ENCODE data around the gene PCLO.

PCLO gene

DNA sequence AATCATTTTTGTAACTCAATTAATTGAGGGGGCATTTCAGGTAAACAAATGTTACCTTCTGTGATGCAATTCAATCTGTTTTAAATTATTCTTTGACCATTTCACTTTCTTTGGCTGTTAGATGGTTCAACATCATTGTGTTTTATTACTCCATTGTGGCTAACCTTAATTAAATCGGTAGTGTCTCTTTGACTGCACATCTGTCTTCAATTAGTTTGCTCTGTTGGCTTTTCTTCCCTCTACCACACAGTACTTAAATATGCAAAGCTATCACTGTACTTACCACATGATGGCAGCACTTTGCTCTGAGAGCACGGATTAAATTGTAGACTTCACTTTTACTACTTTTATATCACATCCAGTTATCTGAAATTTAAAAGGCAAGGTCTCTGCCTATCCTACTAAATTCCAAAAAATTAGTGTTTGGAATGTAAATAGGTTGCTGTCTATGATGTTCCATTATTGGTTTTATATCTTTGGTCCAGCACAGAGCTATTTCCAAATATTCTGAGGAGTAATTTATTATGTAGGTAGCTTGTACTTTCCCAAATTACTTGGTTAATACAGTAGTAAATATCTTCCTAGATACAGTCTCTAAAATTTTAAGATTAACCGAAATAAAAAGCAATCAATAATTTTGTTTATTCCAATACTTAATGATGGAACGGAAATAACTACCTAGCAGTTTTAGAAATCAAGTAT is 352.0 kb downstream of the PCLO start:
- peak; percentile 66 for DNase-seq

DNA sequence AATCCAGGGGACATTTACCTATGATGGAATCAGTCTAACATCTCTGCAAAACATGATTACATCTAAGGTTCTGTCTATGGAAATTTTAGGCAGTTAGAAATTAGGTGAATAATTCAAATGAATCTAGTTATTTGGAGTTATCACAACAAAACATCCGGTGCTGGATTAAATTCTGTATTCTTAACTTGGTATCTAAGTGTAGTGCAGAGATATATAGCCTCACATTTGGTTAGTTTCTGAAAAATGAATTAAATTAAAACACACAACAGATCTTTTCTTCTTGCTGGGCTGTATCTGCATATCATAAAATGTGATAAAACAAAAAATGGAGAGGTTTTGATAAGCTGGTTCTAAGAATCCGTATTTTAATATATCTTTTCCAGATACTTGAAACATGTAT is 354.1 kb downstream of the PCLO start:
- DNase-seq, result no peak

DNA sequence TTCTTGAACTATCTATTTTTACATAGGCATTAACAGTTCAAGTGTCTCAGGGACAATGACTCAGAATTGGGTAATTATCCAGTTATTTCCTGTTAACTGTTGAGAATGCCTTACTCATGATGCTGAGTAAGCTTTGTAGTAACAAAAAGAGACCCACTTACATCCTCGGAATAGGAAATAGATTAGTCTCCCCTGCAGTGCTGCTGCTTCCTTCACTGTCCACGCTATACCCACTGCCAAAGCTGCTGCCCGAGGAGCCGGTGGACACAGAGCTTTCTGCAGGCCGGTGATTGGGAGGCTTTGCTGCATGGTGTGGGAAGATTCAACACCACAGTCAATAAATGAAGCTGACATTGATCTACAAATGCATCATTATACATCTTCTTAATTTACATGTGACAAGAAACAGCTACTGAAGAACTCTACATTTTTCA is 357.1 kb downstream of the PCLO start:
- DNase-seq, result peak; percentile 17

DNA sequence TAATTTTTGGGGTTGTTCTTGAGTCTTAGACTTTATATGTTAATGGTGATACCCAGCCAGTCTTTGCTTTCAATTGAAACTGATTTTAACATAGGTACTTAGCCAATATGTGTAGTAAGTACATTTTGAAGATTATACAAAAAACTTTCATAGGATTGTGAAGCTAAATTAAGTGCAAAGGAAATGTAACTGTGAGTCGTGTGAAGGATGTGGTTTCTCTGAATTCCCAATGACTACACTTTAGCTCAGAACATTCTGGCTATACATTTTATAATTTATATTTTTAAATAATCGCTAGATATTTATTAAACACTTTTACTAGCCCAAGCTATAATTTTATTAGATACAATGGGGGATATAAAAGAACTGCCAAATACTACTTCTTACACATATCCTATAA is 359.3 kb downstream of the PCLO start:
- DNase-seq, result no peak

DNA sequence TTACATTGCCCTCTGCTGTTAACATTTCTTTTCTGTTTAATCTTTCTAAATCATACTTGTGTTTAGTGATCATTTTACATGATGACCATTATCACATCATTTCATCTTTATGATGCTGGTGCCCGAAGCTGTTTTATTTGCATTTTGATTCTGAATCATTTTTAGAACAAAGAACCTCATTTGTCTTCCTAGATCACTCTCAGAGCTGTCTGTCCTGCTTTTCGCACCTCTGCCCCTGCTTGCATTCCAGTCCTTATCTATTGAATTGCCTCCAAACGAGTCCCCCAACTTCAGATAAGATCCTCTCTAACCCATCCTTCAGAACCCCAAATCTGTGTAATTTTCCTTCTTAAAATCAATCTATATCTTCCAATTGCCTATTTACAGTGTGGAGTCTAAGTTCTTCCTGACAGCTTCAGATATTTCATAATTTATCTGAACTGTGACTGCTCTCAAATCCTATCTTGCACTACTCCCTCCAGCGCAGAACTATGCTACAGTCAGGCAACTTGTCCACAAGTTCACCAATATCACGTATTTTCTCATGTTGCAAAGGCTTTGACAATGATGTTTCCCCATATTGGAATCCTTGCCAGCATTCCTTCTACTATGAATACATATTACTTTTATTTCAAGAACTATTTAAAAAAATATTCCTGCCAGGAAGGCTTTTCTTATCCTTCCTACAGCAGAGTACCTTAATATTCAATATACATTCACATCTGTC is 372.6 kb downstream of the PCLO start:
- DNase-seq, result no peak

DNA sequence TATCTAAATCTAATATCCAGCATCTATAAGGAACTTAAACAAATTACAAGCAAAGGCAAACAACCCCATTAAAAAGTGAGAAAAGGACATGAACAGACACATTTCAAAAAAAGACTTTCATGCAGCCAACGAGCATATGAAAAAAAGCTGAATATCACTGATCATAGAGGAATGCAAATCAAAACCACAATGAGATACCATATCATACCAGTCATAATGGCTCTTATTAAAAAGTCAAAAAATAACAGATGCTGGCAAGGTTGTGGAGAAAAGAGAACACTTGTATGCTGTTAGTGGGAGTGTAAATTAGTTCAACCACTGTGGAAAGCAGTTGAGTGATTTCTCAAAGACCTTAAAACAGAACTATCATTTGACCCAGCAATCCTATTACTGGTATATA is 384.7 kb downstream of the PCLO start:
- DNase-seq, result no peak

DNA sequence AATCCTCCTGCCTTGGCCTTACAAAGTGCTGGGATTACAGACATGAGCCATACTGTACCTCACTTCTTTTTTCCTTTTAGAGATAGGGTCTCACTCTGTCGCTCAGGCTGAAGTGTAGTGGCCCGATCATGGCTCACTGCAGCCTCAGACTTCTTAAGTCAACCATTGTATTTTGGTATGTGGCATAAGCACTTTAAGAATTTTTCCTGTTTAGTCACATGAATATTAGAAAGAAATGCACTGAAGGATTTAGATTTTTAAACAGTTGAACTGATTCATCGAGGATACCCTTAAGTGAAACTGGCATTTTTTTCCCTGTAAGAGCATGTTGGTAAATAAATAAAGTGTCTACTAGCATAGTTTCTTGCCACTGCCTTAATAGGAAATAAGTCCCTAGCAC is 399.8 kb downstream of the PCLO start:
- no peak for DNase-seq

DNA sequence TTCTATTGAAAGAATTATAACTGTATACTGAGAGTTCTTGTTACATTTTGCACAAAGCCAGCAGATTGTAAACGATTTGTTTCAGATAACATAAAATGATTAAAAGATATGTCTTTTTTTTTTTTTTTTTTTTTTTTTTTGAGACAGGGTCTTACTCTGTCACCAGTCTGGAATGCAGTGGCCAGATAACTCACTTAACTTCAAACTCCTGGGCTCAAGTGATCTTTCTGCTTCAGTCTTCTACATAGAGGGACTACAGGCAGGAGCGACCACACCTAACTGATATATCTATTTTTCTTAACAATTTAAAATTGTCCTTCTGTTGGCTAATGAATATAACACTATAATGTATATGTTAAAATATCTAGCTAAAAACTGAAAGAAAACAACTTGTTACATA is 401.9 kb downstream of the PCLO start:
- no peak for DNase-seq

DNA sequence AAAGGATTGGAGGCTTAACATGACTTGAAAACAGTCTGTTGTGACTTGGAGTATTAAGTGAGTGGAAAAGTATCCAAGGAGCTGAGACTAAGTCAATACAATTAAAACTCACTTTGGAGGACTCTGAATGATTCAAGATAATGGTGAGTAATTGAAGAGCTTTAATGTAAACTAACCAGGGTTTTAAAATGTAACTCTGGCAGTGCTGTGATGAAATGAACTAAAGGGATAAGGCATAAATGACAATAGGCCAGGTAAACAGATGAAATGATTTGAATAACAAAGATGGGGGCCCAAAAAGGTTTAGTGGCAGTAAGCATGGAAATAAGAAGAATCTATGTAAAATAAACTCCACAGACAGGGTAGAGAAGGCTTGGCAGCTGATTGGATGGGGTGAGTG is 402.6 kb downstream of the PCLO start:
- DNase-seq, result peak; percentile 32

DNA sequence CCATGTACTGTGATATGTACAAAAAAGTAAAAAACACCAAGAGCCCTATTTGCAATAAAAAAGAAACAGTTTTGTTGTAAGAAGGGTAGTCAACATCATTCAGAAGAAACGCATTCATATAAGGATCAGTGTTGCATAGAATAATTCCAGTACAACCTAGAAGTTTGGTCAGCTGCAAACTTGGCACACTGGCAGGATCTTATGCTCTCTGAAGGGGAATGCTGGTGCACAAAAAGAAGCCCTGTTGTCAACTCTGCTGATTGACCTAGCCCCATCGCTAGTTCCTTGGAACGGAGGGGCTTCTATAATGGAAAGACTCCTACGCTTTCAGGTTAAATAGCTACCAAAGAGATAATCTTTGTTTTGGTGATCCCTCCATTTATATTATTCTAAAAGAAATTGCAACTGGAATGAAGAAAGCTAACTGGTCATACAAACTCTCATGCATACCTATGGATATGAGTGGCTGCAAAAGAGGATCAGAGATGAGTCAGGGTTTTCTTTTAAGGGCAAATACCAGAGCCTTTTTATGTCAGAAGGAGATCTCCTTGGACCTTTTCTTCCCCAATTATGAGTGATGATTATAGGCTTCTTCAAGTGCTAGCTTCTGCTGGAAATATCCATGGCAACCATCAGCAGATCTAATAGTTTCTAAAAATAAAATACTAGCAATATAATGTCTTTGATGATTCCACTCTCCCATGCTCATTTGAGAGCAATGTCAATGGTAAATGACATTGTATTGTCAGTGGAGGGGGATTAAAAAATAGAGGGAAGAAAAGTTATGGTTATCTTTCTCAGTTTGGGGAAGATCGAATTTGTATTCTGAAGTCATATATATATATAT is 406.8 kb downstream of the PCLO start:
- no peak for DNase-seq

DNA sequence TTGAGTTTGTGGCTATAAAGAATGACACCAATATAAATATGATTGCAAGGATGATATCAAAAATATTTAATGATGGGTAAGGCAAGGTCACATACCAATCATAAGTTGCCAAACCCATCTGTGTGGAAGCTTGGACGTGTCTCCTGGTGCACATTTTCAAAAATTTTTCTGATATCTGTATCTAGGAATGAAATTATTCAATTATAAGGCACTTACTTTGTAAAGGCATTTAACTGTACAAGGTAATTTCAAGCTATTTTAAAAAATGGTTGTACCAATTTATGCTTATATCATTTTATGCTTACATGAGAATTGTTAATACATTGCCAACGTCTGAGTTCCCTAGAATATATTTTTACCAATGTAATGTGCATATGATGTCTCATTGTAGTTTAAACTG is 412.7 kb downstream of the PCLO start:
- no peak for DNase-seq

DNA sequence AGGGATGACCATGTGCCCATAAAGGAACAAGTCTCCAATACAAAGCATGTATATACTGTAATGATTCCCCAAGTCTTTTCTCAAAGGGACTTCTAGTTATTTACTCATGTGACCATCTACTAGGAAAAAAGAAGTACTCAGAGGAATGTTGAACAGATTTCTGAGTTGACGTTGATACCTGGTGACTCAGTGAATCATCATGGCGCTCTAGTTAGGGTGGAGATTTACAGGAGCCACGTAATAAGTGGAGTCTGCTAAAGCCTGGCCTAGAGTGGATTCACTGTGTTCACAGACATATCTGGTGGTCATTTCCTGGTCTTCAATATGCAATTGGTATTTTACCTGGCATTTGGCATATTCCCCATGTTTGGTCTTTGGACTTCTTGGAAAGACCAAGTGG is 416.9 kb downstream of the PCLO start:
- DNase-seq, result no peak

DNA sequence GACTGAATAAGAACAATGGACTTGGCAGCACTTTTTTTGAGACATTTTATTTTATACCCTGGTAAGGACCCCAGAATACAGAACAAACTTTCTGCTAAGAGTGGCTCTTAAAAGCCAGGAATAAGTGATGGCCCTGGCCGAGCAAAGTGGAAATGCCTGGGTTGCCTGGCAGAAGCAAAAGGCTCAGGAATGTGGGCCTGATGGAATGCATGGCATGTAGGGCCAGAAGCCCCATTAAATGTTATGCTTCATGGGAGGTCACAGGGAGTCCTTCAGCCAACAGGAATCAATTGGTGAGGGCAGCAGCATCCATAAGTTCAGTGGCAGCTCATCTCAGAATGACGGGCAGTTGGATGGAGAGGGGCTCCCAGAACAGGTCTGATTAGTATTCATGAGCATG is 417.6 kb downstream of the PCLO start:
- DNase-seq, result no peak

DNA sequence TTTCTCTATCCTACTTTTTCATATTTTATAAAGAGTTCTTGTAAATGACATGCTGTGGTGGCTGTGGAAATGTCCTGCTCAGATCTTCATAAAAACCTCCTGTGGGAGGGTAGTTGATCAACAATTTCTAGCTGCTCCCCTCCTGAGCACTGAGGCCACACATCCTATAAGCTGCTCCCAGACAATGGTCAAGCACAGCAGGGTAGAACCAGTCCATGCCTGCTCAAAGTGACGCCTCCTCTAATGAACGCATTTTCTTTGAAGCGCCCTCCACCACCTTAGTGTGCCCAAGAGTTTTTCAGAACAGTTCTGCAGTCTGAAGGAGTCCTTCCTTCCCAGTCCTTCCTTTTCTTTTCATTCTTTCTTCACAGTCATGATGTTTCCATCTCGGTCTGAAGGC is 420.5 kb downstream of the PCLO start:
- no peak for DNase-seq

DNA sequence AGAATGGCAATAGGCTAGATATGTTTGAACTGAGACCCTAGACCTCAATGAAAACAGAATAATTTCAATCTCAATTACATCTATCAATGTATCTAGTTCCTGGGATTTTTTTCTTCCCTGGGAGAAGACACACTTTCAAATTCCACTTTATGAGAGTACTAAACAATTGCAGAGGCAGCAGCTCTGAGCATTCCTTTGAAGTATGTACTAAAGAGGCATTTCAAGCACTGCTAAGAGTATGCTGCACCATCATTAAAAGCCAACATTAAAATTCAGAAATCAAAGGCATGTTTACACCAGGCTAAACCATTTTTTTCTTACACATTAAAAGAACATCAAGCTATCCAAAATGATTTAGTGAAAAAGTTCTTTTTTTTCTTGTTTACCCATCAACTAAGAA is 421.2 kb downstream of the PCLO start:
- no peak for DNase-seq

DNA sequence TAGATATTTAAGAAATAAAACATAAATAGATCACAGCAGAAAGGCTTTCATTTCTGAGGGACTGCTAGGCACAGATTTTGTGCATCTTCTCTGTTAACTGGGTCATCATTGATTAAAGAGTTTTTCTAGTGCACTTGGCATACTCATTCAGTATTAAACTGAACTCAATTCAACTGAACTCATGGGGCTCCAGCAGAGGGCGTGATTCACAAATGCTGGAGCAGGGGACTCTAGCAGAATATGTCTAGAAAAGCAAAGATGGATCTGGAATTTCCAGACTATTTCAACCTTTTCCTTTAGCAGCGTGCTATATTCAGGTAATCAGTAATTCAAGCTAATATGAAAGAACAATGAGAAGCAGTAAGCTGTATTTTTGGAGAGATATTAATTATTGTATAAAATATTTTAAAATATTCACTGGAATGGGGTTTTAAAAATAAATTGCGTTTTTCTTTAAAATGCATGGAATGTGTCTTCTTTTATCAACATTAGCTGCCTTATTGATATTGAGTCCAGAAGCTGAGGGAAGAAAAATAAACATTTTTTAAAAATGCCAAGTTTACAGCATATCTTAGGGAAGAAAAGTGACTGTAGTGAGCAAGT is 422.3 kb downstream of the PCLO start:
- DNase-seq, result peak; percentile 76

DNA sequence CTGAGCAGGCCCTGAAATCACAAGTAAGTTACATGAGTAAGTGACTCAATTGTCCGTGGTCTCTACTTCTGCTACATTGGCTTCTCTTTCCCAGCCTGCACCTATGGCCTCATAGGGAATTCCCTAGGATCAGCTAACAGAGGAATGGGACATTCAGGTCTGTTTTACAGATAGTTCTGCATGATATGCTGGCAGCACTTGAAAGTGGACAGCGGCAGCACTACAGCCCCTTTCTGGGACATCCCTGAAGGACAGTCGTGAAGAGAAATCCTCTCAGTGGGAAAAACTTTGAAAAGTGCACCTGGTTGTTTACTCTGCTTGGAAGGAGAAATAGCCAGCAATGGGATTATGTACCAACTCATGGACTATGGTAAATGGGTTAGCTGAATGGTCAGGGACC is 426.1 kb downstream of the PCLO start:
- no peak for DNase-seq

DNA sequence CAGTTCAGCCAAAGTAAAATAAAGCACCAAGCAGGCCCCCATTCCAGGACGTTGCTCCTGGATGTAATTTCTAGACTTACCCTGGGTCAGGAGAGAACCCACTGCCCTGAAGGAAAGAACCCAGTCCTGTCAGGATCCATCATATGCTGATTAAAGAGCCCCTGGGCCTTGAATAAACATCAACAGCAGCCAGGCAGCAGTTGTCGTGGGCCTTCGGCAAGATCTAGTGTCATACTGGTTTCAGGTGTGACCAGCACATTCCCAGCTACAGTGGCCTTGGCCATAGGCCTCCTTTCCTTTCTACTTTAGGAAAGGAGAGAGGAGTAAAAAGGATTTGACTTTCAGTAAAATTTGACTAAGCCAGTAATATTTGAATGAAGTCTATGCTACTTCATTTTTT is 430.0 kb downstream of the PCLO start:
- no peak for DNase-seq

DNA sequence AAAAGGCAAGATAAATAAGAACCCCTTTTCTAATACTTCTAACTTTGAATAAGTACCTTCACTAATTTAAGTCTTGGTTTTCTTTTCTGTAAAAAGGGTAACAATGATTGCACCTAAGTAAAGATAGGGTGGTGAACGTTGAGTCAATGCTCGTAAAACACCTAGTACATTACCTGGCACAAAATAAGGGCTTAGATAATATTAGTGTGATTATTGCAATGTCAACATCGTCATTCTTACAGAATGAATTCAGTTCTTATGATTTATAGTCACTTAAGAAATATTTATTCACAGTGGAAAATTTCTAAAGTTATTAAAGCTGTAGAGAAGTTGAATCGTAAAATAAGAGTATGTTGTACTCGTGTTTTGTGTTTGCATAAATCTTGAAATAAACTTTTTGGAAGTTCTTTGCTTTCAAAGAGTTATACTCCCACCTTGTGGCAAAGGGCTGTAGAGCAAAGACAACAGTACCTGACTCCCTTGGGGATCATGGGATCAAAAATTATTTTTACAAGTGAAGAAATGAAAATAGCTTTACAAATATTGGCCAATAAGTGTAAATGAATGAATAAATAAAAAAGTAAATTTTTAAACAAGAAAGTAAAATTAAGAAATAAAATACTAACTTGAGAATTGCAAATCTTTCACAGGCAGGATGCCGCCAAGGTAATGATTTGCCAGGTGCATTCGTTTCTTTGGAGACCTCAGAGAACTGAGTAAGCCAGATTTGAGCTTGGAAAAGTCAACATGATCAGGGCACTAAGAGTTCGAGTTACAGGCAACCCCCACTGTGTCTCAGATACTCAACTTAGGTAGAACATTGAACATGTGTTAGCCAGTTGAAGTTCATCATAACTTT is 433.3 kb downstream of the PCLO start:
- DNase-seq, result peak; percentile 74

DNA sequence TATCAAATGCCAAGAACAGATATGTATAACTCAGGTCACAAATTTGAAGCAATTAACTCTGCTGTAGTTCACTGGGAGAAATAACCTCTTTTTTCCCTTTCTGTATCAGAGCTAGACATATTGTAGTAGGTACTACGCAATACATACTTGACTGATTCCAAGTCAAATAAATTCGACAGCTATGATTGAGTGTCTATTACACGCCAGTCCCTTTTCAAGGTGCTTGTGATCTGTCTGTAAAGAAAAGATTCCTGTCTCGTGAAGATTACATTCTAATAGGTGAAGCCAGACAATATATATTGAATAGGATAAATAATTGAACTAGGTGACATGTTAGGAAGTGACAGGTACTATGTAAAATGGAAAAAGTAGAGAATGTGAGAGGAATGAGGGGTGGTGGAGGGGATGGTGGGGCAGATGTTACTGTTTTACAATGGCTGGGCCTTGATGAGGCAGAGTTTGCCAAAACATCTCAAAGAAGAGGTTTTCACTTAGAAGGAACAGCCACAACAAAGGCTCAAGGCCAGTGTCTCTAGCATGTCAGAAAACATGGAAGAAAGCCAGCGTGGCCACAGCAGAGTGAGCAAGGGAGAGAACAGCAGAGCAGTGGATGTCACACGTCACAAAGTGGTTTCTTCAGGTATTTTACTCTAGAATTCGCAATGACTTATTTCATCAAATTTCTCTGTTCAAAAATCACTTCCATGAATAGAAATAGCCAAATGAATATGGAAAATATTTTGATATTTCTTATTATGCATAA is 436.5 kb downstream of the PCLO start:
- DNase-seq, result peak; percentile 19

DNA sequence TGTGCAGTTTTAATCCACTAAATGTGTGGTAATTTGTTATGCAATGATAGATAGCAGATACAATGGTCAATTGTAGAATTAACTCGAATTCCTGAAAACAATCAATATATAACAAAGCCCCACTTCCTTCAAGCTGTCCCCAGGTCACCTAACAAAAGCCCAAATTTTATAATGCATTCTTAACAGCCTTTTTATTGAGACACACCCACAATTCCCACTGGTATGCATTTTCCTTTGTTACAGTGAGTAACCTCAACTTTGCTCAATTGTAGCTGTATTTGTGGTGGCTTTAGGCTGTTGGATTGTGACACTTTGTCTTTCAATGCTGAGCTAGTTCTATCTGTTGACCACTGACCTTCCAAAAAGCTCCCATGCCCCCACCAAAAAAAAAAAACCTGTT is 439.3 kb downstream of the PCLO start:
- no peak for DNase-seq

DNA sequence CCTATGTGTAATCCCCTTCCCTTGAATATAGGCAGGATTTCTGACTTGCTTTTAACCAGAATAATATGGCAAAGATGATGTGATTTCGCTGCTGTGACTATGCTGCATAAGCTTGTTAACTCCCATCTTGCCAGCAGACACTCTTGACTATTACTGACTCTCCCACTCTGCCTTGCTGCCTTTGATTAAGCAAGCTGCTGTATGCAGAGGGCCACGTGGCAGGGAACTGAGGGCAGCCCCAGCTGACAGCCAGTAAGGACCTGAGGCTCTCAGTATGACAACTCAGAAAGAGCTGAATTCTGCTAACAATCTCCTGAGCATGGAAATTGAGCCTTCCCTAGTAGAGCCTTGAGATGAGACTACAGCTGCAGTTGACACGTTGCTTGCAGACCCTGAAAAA is 439.7 kb downstream of the PCLO start:
- no peak for DNase-seq

Data from NCI-H1105 treated with DMSO at 0.1 percent for 48 hours (cell line).